ENCODE measurements around the gene USP47. TPM values are rescaled to one million over a fixed set of nuclear protein-coding genes. Genes with fewer than 3 reads are reported as not detected.

The USP47 gene
- total and polyA plus RNA-seq, 10 donors: 13.7 to 80.8 (median 48.2) TPM

DNA sequence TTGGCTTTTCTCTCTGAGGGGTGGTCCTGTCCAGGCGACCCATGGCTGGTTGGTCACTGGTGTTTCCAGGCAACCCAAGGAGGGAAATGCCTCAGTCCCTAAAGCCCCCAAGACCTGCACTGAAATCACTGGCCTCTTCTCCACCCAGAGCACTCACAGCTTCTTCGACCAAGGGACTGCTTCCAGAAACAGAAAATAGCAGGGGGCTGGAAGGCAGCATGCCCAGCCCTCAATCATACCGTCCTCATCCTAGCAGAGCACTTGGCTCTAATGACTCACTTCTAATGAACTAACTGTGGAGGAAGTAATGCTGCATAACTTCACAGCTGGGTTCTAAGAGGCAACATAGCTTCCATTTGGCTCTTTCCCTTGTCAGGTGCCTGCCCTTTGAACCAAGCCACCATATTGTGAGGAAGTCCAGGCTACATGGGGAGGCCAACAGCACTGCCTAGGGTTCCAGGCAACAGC lies 139.1 kb downstream of the USP47 start:
- H3K9me3 ChIP-seq: no peaks in the 10 kb centered on the region
- no peaks in the 10 kb centered on the region for H3K36me3 ChIP-seq
- 84 to 90% (median 87%) methylated on average over 3 of the region's 3 CpGs for WGBS, 5 donors
- TF ChIP-seq POLR2A (IDR thresholded peaks at IDR 0.05) (no peak), CTCF (IDR thresholded peaks at IDR 0.05 in 8 of 11, conservative IDR thresholded peaks at IDR 0.05 in 3 of 11) (no peak), POLR2AphosphoS5 (IDR thresholded peaks at IDR 0.05) (no peak)
- H3K27ac ChIP-seq: peak overlapping the region in 2 of 8 donors; percentile 60 to 70
- H3K4me1 ChIP-seq: peaks cover 9 to 44% (median 27%) of the 10 kb centered on the region in 6 donors
- no peak overlapping the region for H3K4me3 ChIP-seq
- no peak for DNase-seq
- H3K27me3 ChIP-seq (replicated peaks in 1 of 7): no peaks in the 10 kb centered on the region
- intact Hi-C loops (cut with DNase I; ENCODE audit: low total_unique reads): no loop called here

GRCh38 chr11:11981364-11981763 lies 139.6 kb downstream of the USP47 start:
- TF ChIP-seq POLR2AphosphoS5 (IDR thresholded peaks at IDR 0.05): no peak
- no peak for TF ChIP-seq POLR2A (IDR thresholded peaks at IDR 0.05)
- no peak for TF ChIP-seq CTCF (IDR thresholded peaks at IDR 0.05 in 8 of 11, conservative IDR thresholded peaks at IDR 0.05 in 3 of 11)
- H3K4me3 ChIP-seq: no peak overlapping the region
- no peak for DNase-seq
- H3K27me3 ChIP-seq (replicated peaks in 1 of 7): no peaks in the 10 kb centered on the region
- WGBS, 5 donors: 68 to 97% (median 95%) methylated on average over 5 of the region's 5 CpGs
- H3K27ac ChIP-seq: no peak overlapping the region
- intact Hi-C loops (cut with DNase I; ENCODE audit: low total_unique reads): no loop called here
- peaks cover 9 to 39% (median 26%) of the 10 kb centered on the region in 6 donors for H3K4me1 ChIP-seq
- no peaks in the 10 kb centered on the region for H3K9me3 ChIP-seq
- H3K36me3 ChIP-seq: no peaks in the 10 kb centered on the region

- peaks cover 8 to 34% (median 21%) of the 10 kb centered on the region in 6 donors for H3K4me1 ChIP-seq
- no peaks in the 10 kb centered on the region for H3K36me3 ChIP-seq
- no peak for DNase-seq
- TF ChIP-seq CTCF (IDR thresholded peaks at IDR 0.05 in 8 of 11, conservative IDR thresholded peaks at IDR 0.05 in 3 of 11) (no peak), POLR2A (IDR thresholded peaks at IDR 0.05) (no peak), POLR2AphosphoS5 (IDR thresholded peaks at IDR 0.05) (no peak)
- intact Hi-C loops (cut with DNase I; ENCODE audit: low total_unique reads): no loop called here
- no peaks in the 10 kb centered on the region for H3K9me3 ChIP-seq
- H3K27ac ChIP-seq: no peak overlapping the region
- no peaks in the 10 kb centered on the region for H3K27me3 ChIP-seq (replicated peaks in 1 of 7)
- WGBS, 5 donors: 76 to 94% (median 89%) methylated on average over 6 of the region's 6 CpGs
- no peak overlapping the region for H3K4me3 ChIP-seq
Measured at GRCh38 chr11:11981840-11982239, 140.1 kb downstream of the USP47 start.

DNA sequence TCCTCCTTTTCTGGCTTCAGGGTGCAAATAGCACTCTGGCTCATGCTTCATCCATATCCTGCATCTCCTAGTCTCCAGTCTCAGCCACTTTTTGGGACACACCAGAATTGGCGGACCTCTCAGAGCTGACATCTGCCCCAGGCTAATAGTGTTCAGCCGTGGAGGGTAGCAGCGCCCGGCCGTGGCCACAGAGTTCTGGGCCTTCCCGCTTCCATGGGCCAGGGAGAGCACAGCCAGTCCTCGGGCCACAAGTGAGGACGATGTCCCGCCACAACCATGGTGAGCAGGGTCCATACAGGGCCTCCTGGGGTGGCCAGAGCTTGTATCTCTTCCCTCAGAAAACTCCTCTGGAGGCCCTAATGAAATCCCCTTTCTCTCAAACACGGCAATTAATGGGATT lies 140.7 kb downstream of the USP47 start:
- H3K4me3 ChIP-seq: no peak overlapping the region
- 88 to 97% (median 94%) methylated on average over 10 of the region's 10 CpGs for WGBS, 5 donors
- no peak for DNase-seq
- H3K27ac ChIP-seq: no peak overlapping the region
- no peaks in the 10 kb centered on the region for H3K36me3 ChIP-seq
- intact Hi-C loops (cut with DNase I; ENCODE audit: low total_unique reads): no loop called here
- TF ChIP-seq CTCF (IDR thresholded peaks at IDR 0.05 in 8 of 11, conservative IDR thresholded peaks at IDR 0.05 in 3 of 11) (no peak), POLR2A (IDR thresholded peaks at IDR 0.05) (no peak)
- no peaks in the 10 kb centered on the region for H3K27me3 ChIP-seq (replicated peaks in 1 of 7)
- peaks cover 6 to 29% (median 17%) of the 10 kb centered on the region in 6 donors for H3K4me1 ChIP-seq
- no peaks in the 10 kb centered on the region for H3K9me3 ChIP-seq

All from spleen (tissue), 11 donors.